NT2/D1 (cell line): ENCODE data around the gene NFYA.

ENCODE experiments used
- DNase-seq: peaks from one replicate; pipeline ENCODE4 v3.0.0-alpha.2; 2011; ENCODE audit warnings: low read depth, low spot score
- H3K27me3 ChIP-seq: 2 replicates; pipeline ENCODE4 v1.6.0; 2011; ENCODE audit warnings: mild to moderate bottlenecking; ENCODE audit not compliant: insufficient read length, insufficient read depth
- H3K36me3 ChIP-seq: 2 replicates; pipeline ENCODE4 v1.6.1; 2011; ENCODE audit warnings: mild to moderate bottlenecking, low read length, mixed read lengths; ENCODE audit not compliant: insufficient read depth, insufficient read length
- H3K4me1 ChIP-seq: 2 replicates; pipeline ENCODE4 v1.5.1; 2011; ENCODE audit not compliant: insufficient read depth, insufficient read length
- H3K4me3 ChIP-seq: 2 replicates; pipeline ENCODE4 v1.5.1; 2011; ENCODE audit warnings: low read depth; ENCODE audit not compliant: insufficient read length
- H3K9ac ChIP-seq: 2 replicates; pipeline ENCODE4 v1.6.0; 2011; ENCODE audit warnings: low read depth; ENCODE audit not compliant: insufficient read length
- H3K9me3 ChIP-seq: 2 replicates; pipeline ENCODE4 v1.5.1; 2011; ENCODE audit warnings: mild to moderate bottlenecking, low read length; ENCODE audit not compliant: insufficient read depth
- SUZ12 ChIP-seq: IDR thresholded peaks from 2 replicates; pipeline ENCODE4 v1.6.1; 2011; ENCODE audit not compliant: insufficient read length, insufficient read depth; ENCODE audit errors: extremely low read depth
- YY1 ChIP-seq: IDR thresholded peaks from 2 replicates; pipeline ENCODE4 v1.6.1; 2011; ENCODE audit not compliant: insufficient read length, insufficient read depth
- ZNF274 ChIP-seq: IDR thresholded peaks from 2 replicates; pipeline ENCODE4 v1.6.1; 2011; ENCODE audit warnings: mild to moderate bottlenecking, low read depth, low read length

Gene NFYA

GRCh38 chr6:41072836-41073202 is at the start of gene NFYA:
Gene NFYA, plus strand, starts transcription at chr6:41072974. Its CDS starts 6,116 bp downstream, at chr6:41079090.
- no peak for TF ChIP-seq SUZ12
- TF ChIP-seq ZNF274, result no peak
- no peak for TF ChIP-seq YY1
- Histone ChIP-seq H3K4me1 (no peaks in the 10 kb centered on the region), H3K36me3 (peaks cover 31% of the 10 kb centered on the region)

GRCh38 chr6:41023114-41023513 is 49.7 kb upstream of the NFYA start:
- TF ChIP-seq YY1 (no peak), ZNF274 (no peak), SUZ12 (no peak)

More at GRCh38 chr6:41072836-41073202, at the start of gene NFYA:
- no peaks in the 10 kb centered on the region for H3K27me3 ChIP-seq
- no peaks in the 10 kb centered on the region for H3K9me3 ChIP-seq
- H3K4me3 ChIP-seq, result peak within 1 kb of the TSS; percentile 97
- peak within 1 kb of the TSS; percentile 99 for H3K9ac ChIP-seq
- DNase-seq, result no peak

GRCh38 chr6:41025966-41026530 is 46.7 kb upstream of the NFYA start:
- Histone ChIP-seq H3K9ac (peak overlapping the region; percentile 57), H3K4me3 (peak overlapping the region; percentile 3)

More at GRCh38 chr6:41023114-41023513, 49.7 kb upstream of the NFYA start:
- Histone ChIP-seq H3K4me1 (no peaks in the 10 kb centered on the region), H3K27me3 (no peaks in the 10 kb centered on the region), H3K9ac (no peak overlapping the region), H3K36me3 (peaks cover 27% of the 10 kb centered on the region), H3K9me3 (no peaks in the 10 kb centered on the region), H3K4me3 (no peak overlapping the region)
- no peak for DNase-seq

GRCh38 chr6:41027241-41027640 is 45.5 kb upstream of the NFYA start:
- TF ChIP-seq SUZ12, result no peak
- no peak for TF ChIP-seq YY1
- no peak for TF ChIP-seq ZNF274
- Histone ChIP-seq H3K9me3 (no peaks in the 10 kb centered on the region), H3K9ac (peak overlapping the region; percentile 97), H3K4me1 (no peaks in the 10 kb centered on the region), H3K27me3 (no peaks in the 10 kb centered on the region), H3K36me3 (peaks cover 24% of the 10 kb centered on the region), H3K4me3 (peak overlapping the region; percentile 75)
- no peak for DNase-seq

More at GRCh38 chr6:41025966-41026530, 46.7 kb upstream of the NFYA start:
- DNase-seq, result no peak
- Histone ChIP-seq H3K27me3 (no peaks in the 10 kb centered on the region), H3K9me3 (no peaks in the 10 kb centered on the region), H3K4me1 (no peaks in the 10 kb centered on the region), H3K36me3 (peaks cover 27% of the 10 kb centered on the region)
- TF ChIP-seq ZNF274, result no peak

GRCh38 chr6:41027799-41028560 is 44.8 kb upstream of the NFYA start:
- Histone ChIP-seq H3K36me3 (peaks cover 24% of the 10 kb centered on the region), H3K27me3 (no peaks in the 10 kb centered on the region), H3K4me3 (peak overlapping the region; percentile 75), H3K9me3 (no peaks in the 10 kb centered on the region), H3K9ac (peak overlapping the region; percentile 97), H3K4me1 (no peaks in the 10 kb centered on the region)
- TF ChIP-seq YY1, result no peak
- TF ChIP-seq ZNF274, result no peak
- TF ChIP-seq SUZ12, result no peak
- DNase-seq, result peak; percentile 63

- H3K4me1 ChIP-seq, result no peaks in the 10 kb centered on the region
- no peak for TF ChIP-seq ZNF274
- TF ChIP-seq YY1, result no peak
- TF ChIP-seq SUZ12, result no peak
- no peak for DNase-seq
- peak overlapping the region; percentile 75 for H3K4me3 ChIP-seq
- H3K27me3 ChIP-seq, result no peaks in the 10 kb centered on the region
- H3K9me3 ChIP-seq, result no peaks in the 10 kb centered on the region
- H3K9ac ChIP-seq, result peak overlapping the region; percentile 97
- peaks cover 17% of the 10 kb centered on the region for H3K36me3 ChIP-seq
These were observed 44.0 kb upstream of the NFYA start for GRCh38 chr6:41028561-41029412.

- Histone ChIP-seq H3K4me3 (no peak overlapping the region), H3K9me3 (no peaks in the 10 kb centered on the region), H3K36me3 (no peaks in the 10 kb centered on the region), H3K9ac (no peak overlapping the region), H3K27me3 (no peaks in the 10 kb centered on the region), H3K4me1 (no peaks in the 10 kb centered on the region)
- no peak for DNase-seq
- no peak for TF ChIP-seq YY1
- no peak for TF ChIP-seq SUZ12
- no peak for TF ChIP-seq ZNF274
These were observed 39.9 kb upstream of the NFYA start for GRCh38 chr6:41032830-41033229.
